ENCODE measurements around the gene ADH4.
"Not testable (repeated sequence)": the region's sequence is repeated elsewhere in the genome, so short reads cannot be mapped to it uniquely, and the experiment has no call there.

ADH4 gene

DNA sequence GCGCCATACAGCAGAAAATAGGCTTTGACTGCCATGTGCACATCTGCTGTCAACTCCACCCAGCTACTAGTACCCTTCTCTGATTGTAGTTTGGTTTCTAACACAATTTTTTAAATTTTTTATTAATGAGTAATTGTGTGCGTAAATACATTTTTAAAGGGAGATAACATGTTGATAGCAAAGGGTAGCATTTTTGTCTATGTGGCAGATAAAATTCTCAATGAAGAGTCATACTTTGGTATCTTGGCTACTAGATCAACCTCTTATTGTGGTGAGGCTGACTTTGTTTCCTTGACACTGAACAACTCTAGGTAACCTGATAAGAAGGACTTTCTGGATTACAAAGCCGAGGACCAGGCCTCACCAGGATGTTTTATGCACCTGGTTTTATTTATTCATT is 9.5 kb downstream of the ADH4 start:
- DNase-seq (ENCODE audit: low read depth in 2 of 2, low spot score in 1 of 2), result no peak

- DNase-seq (ENCODE audit: low read depth in 2 of 2, low spot score in 1 of 2), result no peak
Observed at GRCh38 chr4:99131378-99131777, 12.7 kb downstream of the ADH4 start.

- DNase-seq (ENCODE audit: low read depth in 2 of 2, low spot score in 1 of 2), result no peak
Observed at GRCh38 chr4:99126376-99126775, 17.7 kb downstream of the ADH4 start.

GRCh38 chr4:99121008-99121407 is 23.1 kb downstream of the ADH4 start:
- no peak for DNase-seq (ENCODE audit: low read depth in 2 of 2, low spot score in 1 of 2)

- DNase-seq (ENCODE audit: low read depth in 2 of 2, low spot score in 1 of 2), result no peak
Observed at GRCh38 chr4:99120501-99120900, 23.6 kb downstream of the ADH4 start.

DNA sequence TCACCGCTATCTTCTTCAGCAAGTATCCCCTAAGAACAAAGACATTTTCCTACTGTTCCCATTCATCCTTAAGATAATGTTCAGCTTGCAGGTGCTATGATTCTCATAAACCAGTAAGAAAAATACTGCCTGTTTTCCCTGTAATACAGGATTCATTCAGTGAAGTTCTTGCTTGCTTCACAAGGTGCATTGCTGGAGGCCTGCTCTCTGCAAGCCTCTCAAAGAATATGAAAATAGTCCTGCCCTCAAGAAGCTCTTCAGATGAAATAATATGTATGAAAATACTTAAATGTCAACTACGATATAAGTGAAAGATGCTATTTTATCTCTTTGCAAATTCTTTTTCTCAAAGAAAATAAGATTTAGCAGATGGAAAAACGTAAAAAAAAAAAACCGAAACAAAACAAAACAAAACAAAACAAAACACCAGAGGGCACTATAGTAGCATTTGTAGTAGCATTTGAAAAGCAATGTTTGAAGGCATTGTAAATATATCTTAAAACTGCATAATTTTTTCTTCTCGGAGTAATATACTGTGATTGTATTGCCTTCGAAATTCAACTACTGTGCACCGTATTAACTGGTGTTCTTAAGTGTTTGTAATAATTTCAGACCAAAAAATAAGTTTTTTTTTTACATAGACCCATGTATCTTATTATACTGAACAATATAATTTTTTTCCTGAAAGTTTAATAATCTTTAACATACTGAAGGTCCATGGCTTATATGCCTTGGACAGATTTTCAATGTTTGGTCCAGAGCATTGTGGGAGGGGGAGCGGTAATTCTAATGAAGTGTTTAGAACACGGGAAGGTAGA is 26.0 kb downstream of the ADH4 start:
- no peak for DNase-seq (ENCODE audit: low read depth in 2 of 2, low spot score in 1 of 2)

- not testable (repeated sequence) for DNase-seq (ENCODE audit: low read depth in 2 of 2, low spot score in 1 of 2)
Observed at GRCh38 chr4:99117122-99117841, 26.8 kb downstream of the ADH4 start.

DNA sequence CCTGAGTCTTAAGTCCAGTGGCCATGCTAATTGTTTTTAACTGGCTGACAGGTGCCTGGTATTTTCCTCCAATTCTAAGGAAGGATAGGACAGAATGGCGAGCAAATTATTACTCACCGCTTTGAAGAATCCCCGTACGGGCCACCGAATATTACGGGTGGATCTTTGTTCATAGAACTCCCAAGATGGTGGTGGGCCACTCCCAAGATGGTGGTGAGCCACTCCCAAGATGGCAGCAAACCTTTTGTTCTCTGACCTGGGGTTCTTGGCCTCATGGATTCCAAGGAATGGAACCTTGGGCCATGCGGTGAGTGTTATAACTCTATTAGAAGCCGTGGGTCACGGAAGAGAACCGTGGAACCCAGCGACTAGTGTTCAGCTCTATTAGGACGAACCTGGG is 34.8 kb downstream of the ADH4 start:
- not testable (repeated sequence) for DNase-seq (ENCODE audit: low read depth in 2 of 2, low spot score in 1 of 2)

DNA sequence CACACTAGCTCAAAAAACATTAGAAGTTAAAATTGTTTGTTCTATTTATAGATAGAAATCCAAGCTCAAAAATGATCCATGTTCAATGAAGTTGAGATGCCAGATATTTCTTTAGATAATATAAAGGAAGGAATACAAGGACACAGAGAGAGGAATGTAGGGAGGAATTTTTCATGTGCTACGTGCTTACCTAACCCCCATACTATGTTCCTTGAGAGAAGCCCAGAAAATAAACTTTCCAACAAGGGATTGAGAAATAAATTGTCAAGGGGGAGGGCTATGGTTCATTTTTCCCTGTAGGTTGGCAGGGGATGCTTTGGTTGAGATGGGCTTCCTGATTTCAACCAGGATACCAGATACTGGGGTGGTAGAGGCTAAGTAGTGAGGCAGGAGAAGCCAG is 39.9 kb downstream of the ADH4 start:
- no peak for DNase-seq (ENCODE audit: low read depth in 2 of 2, low spot score in 1 of 2)

- DNase-seq (ENCODE audit: low read depth in 2 of 2, low spot score in 1 of 2), result no peak
Observed at GRCh38 chr4:99103166-99103565, 40.9 kb downstream of the ADH4 start.

GRCh38 chr4:99102634-99103033 is 41.5 kb downstream of the ADH4 start:
- DNase-seq (ENCODE audit: low read depth in 2 of 2, low spot score in 1 of 2), result no peak

- DNase-seq (ENCODE audit: low read depth in 2 of 2, low spot score in 1 of 2), result no peak
Observed at GRCh38 chr4:99100876-99101275, 43.2 kb downstream of the ADH4 start.

DNA sequence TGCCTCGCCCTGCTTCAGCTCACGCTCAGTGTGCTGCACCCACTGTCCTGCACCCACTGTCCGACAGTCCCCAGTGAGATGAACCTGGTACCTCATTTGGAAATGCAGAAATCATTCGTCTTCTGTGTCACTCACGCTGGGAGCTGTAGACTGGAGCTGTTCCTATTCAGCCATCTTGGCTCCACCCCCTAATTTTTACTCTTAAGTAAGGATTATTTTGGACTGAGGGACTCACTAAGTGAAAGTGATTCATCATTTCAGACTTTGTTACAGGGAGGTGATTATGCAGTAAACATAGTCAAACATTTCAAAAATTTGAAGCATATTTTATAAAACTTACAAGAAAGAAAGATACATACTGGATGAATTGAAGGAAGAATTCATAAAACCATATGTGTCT is 44.3 kb downstream of the ADH4 start:
- not testable (repeated sequence) for DNase-seq (ENCODE audit: low read depth in 2 of 2, low spot score in 1 of 2)

DNA sequence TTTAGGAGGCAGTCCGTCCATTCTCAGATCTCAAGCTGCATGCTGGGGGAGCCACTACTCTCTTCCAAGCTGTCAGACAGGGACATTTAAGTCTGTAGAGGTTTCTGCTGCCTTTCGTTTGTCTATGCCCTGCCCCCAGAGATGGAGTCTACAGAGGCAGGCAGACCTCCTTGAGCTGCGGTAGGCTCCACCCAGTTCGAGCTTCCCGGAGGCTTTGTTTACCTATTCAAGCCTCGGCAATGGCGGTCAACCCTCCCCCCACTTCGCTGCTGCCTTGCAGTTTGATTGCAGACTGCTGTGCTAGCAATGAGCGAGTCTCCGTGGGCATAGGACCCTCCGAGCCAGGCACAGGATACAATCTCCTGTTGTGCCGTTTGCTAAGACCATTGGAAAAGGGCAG is 44.8 kb downstream of the ADH4 start:
- no peak for DNase-seq (ENCODE audit: low read depth in 2 of 2, low spot score in 1 of 2)

DNA sequence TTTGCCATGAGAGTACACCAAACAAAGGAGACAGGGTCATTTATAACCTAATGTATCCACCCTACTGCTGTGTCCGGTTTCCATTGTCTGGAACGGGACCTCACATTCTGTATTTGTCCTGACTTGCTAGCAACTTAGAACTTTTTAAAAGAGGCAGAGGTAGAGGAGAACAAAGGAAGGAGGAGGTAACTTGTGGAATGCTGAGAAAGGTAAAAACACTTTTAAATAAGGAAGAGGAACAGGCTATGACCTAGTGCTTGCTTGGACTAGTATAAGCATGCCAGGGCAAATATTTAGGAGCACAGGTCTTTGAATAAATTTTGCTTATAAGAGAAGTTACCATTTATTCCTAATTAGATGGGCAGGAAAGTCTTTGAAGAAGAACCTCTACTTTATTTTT is 52.3 kb downstream of the ADH4 start:
- not testable (repeated sequence) for DNase-seq (ENCODE audit: low read depth in 2 of 2, low spot score in 1 of 2)

DNA sequence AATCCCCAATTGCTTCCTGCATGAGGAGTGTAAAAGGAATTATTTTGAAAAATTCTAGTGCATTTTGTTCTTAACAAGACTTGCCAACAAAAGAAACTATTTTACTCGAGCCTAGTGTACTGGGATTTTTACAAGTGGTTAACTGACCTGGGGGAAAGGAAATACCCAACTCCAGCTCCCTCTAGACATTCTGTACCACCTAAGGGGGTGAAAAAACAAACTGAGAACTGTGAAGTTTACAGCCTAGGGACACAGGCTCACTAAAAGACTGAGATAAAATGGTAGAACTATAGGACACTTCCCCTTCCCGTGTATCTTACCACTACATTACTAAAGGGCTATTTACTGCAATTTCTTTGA is 52.9 kb downstream of the ADH4 start:
- no peak for DNase-seq (ENCODE audit: low read depth in 2 of 2, low spot score in 1 of 2)

GRCh38 chr4:99090481-99091215 is 53.4 kb downstream of the ADH4 start:
- no peak for DNase-seq (ENCODE audit: low read depth in 2 of 2, low spot score in 1 of 2)

- DNase-seq (ENCODE audit: low read depth in 2 of 2, low spot score in 1 of 2), result peak; percentile 81 to 82
Observed at GRCh38 chr4:99088481-99089365, 55.4 kb downstream of the ADH4 start, which contains the start of gene ADH5. Gene ADH5 (minus strand): TSS chr4:99088788. CDS start chr4:99088700, 88 bp downstream.

GRCh38 chr4:99088023-99088449 is 56.1 kb downstream of the ADH4 start:
- DNase-seq (ENCODE audit: low read depth in 2 of 2, low spot score in 1 of 2), result no peak

- DNase-seq (ENCODE audit: low read depth in 2 of 2, low spot score in 1 of 2), result no peak
Observed at GRCh38 chr4:99084595-99084994, 59.5 kb downstream of the ADH4 start.

DNA sequence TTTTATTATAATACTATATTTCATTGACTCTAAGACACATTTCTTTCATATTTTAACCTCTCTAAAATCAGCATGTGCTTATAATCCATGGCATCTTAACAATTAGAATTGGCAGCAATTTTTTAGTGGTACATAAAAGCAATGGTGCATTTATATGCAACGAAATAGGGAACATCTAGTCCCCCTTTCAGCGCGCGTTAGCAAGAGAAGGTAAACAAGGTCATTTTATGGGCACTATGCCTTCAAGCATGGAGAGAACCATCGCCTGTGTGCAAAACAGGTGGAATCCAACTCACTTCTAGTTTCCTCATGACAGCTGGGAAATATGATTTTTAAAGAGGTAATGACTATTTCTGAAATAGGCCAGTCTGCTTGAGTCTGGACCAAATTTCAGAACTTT is 61.9 kb downstream of the ADH4 start:
- no peak for DNase-seq (ENCODE audit: low read depth in 2 of 2, low spot score in 1 of 2)

All from stimulated activated CD8-positive, alpha-beta memory T cell treated with anti-CD3 and anti-CD28 coated beads, Interleukin-4, amount 100 ng/mL, for 4 hours (primary cell).